ENCODE measurements around the gene DXO. TPM values are rescaled to one million over a fixed set of nuclear protein-coding genes. Genes with fewer than 3 reads are reported as not detected.

The DXO gene
- total and polyA plus RNA-seq, 2 of the 13 experiments (the other 11 are each of a cell fraction or from before 2014, with no cell fraction given) = 18.6 to 26.2 TPM

- TF ChIP-seq LRRFIP1 (CRISPR knock-in tag; conservative IDR thresholded peaks at IDR 0.05) (0 out of 2 replicates have a peak, but pooled peaks have one; percentile 12), TEF (CRISPR knock-in tag; IDR thresholded peaks at IDR 0.05) (peak; percentile 78; the same call in 1 of the 2 replicates), RNF2 (conservative IDR thresholded peaks at IDR 0.05; ENCODE audit: low read depth) (peak; percentile 61), ZNF772 (CRISPR knock-in tag; IDR thresholded peaks at IDR 0.05) (peak; percentile 91), ZNF296 (CRISPR knock-in tag; conservative IDR thresholded peaks at IDR 0.05) (no peak; the same call in 1 of the 2 replicates), ZEB1 (IDR thresholded peaks at IDR 0.05; ENCODE audit: insufficient replicate concordance, low read depth) (no peak), CBFB (CRISPR knock-in tag; IDR thresholded peaks at IDR 0.05) (peak; percentile 66), BORCS8-MEF2B (CRISPR knock-in tag; IDR thresholded peaks at IDR 0.05) (no peak; the same call in 1 of the 2 replicates), CREB1 (IDR thresholded peaks at IDR 0.05) (peak; percentile 99), CREB1 (CRISPR knock-in tag; IDR thresholded peaks at IDR 0.05) (peak; percentile 100), ZBED4 (CRISPR knock-in tag; IDR thresholded peaks at IDR 0.05; ENCODE audit: borderline replicate concordance) (peak; percentile 76), ZSCAN22 (CRISPR knock-in tag; IDR thresholded peaks at IDR 0.05) (no peak), ZSCAN31 (CRISPR knock-in tag; IDR thresholded peaks at IDR 0.05; ENCODE audit: low read depth) (peak; percentile 68), AGO1 (IDR thresholded peaks at IDR 0.05; ENCODE audit: low read depth, low read length, poor library complexity, severe bottlenecking) (peak; percentile 88), ELF3 (CRISPR knock-in tag; IDR thresholded peaks at IDR 0.05) (peak; percentile 47; the same call in 1 of the 2 replicates), NFE2L2 (IDR thresholded peaks at IDR 0.05; ENCODE audit: low read length) (no peak), TIGD3 (CRISPR knock-in tag; IDR thresholded peaks at IDR 0.05; ENCODE audit: borderline replicate concordance) (peak; percentile 13; the same call in 1 of the 2 replicates), ZNF205 (CRISPR knock-in tag; IDR thresholded peaks at IDR 0.05) (peak; percentile 99), POLR2G (IDR thresholded peaks at IDR 0.05; ENCODE audit: low read depth, low read length) (peak; percentile 70), ZBTB21 (CRISPR knock-in tag; IDR thresholded peaks at IDR 0.05) (peak; percentile 99), EZH2 (conservative IDR thresholded peaks at IDR 0.05; ENCODE audit: low read depth, low read length) (no peak), FOXK1 (CRISPR knock-in tag; IDR thresholded peaks at IDR 0.05; ENCODE audit: borderline replicate concordance, low read depth) (peak; percentile 97; the same call in 1 of the 2 replicates)
Measured at GRCh38 chr6:31971993-31972708, at the start of gene DXO (continued).

Data from HepG2 (cell line).